GM23338 (cell line): ENCODE data around the gene KISS1. TPM values are rescaled to one million over a fixed set of nuclear protein-coding genes. Genes with fewer than 3 reads are reported as not detected.

Experiments
- ATAC-seq: fragments of 200-7000 bp; cut with Tn5 transposase; 3 replicates; pipeline ENCODE4 v1.9.1; 2020
- DNase-seq: peaks from one replicate; pipeline ENCODE4 v3.0.0-alpha.2; 2015; ENCODE audit warnings: low spot score
- H2AFZ ChIP-seq: fragments of 200-600 bp; sonication (generic); 2 replicates; pipeline ENCODE4 v1.8.0; 2016; ENCODE audit warnings: antibody characterized with exemption, mild to moderate bottlenecking, moderate library complexity
- H3F3A ChIP-seq: fragments of 200-600 bp; sonication (generic); replicated peaks from 2 replicates; pipeline ENCODE4 v1.8.0; 2017; ENCODE audit warnings: antibody characterized with exemption, mixed run types, low read depth
- H3K27ac ChIP-seq: fragments of 200-600 bp; sonication (generic); 2 replicates; pipeline ENCODE4 v1.6.1; 2016; ENCODE audit warnings: low read depth
- H3K27me3 ChIP-seq: fragments of 200-600 bp; sonication (generic); 2 replicates; pipeline ENCODE4 v1.8.0; 2016; ENCODE audit warnings: mild to moderate bottlenecking, mixed run types, moderate library complexity; ENCODE audit not compliant: insufficient read depth
- H3K36me3 ChIP-seq: fragments of 200-600 bp; sonication (generic); 2 replicates; pipeline ENCODE4 v1.8.0; 2016; ENCODE audit warnings: mild to moderate bottlenecking; ENCODE audit not compliant: insufficient read depth
- H3K4me1 ChIP-seq: fragments of 200-600 bp; sonication (generic); 2 replicates; pipeline ENCODE4 v1.8.0; 2016; ENCODE audit warnings: mild to moderate bottlenecking, moderate library complexity; ENCODE audit not compliant: insufficient read depth
- H3K4me2 ChIP-seq: fragments of 200-600 bp; sonication (generic); 2 replicates; pipeline ENCODE4 v1.7.1; 2017; ENCODE audit warnings: mixed run types
- H3K4me3 ChIP-seq: fragments of 200-600 bp; sonication (generic); 2 replicates; pipeline ENCODE4 v1.6.1; 2016; ENCODE audit warnings: mixed run types
- H3K79me2 ChIP-seq: fragments of 200-600 bp; sonication (generic); replicated peaks from 2 replicates; pipeline ENCODE4 v1.8.0; 2017; ENCODE audit warnings: mild to moderate bottlenecking; ENCODE audit not compliant: insufficient read depth
- H3K9me2 ChIP-seq: fragments of 200-600 bp; sonication (generic); 2 replicates; pipeline ENCODE4 v1.8.0; 2017; ENCODE audit not compliant: insufficient read depth
- H4K20me1 ChIP-seq: fragments of 200-600 bp; sonication (generic); replicated peaks from 2 replicates; pipeline ENCODE4 v1.8.0; 2017; ENCODE audit warnings: mild to moderate bottlenecking; ENCODE audit not compliant: insufficient read depth
- H3K27ac Mint-ChIP-seq: 2 replicates; pipeline ENCODE4 v1.8.0; 2020; ENCODE audit warnings: inconsistent platforms, mild to moderate bottlenecking, moderate library complexity, mixed read lengths
- H3K27me3 Mint-ChIP-seq: 3 replicates; pipeline ENCODE4 v1.8.0; 2022; ENCODE audit warnings: low read depth, mild to moderate bottlenecking, moderate library complexity, mixed read lengths, inconsistent platforms; ENCODE audit not compliant: insufficient read depth, poor library complexity
- H3K36me3 Mint-ChIP-seq: 3 replicates; pipeline ENCODE4 v1.8.0; 2021; ENCODE audit warnings: low read depth, mild to moderate bottlenecking, inconsistent platforms, moderate library complexity, mixed read lengths
- H3K4me1 Mint-ChIP-seq: 3 replicates; pipeline ENCODE4 v1.8.0; 2020; ENCODE audit warnings: mild to moderate bottlenecking, inconsistent platforms, mixed read lengths
- H3K4me3 Mint-ChIP-seq: 3 replicates; pipeline ENCODE4 v1.8.0; 2021; ENCODE audit warnings: moderate library complexity, mild to moderate bottlenecking, inconsistent platforms, mixed read lengths
- H3K9me3 Mint-ChIP-seq: 3 replicates; pipeline ENCODE4 v1.8.0; 2020; ENCODE audit warnings: moderate library complexity, mild to moderate bottlenecking, inconsistent platforms, mixed read lengths
- EZH2 ChIP-seq: fragments of 200-600 bp; sonication (generic); IDR thresholded peaks from one replicate; pipeline ENCODE4 v1.8.0; 2017; ENCODE audit warnings: antibody characterized with exemption, mild to moderate bottlenecking, low read depth; ENCODE audit not compliant: unreplicated experiment
- EZH2phosphoT487 ChIP-seq: fragments of 200-600 bp; sonication (generic); IDR thresholded peaks from one replicate; pipeline ENCODE4 v1.8.1; 2018; ENCODE audit warnings: antibody characterized with exemption; ENCODE audit not compliant: unreplicated experiment
- NANOG ChIP-seq: IDR thresholded peaks from 2 replicates; pipeline ENCODE4 v1.6.1; 2016; ENCODE audit warnings: antibody characterized with exemption, borderline replicate concordance
- STAT1 ChIP-seq: IDR thresholded peaks from one replicate; pipeline ENCODE4 v1.6.1; 2016; ENCODE audit warnings: antibody characterized with exemption; ENCODE audit not compliant: unreplicated experiment
- ZNF114 ChIP-seq: fragments of 250-450 bp; sonication (Bioruptor Pico); IDR thresholded peaks from 2 replicates; pipeline ENCODE4 v1.5.0; 2020; ENCODE audit warnings: mild to moderate bottlenecking, moderate library complexity
- ZNF331 ChIP-seq: fragments of 250-450 bp; sonication (Bioruptor Pico); IDR thresholded peaks from 2 replicates; pipeline ENCODE4 v1.5.0; 2020; ENCODE audit warnings: low read depth, mild to moderate bottlenecking, moderate library complexity
- ZNF462 ChIP-seq: fragments of 250-450 bp; sonication (Bioruptor Pico); IDR thresholded peaks from 2 replicates; pipeline ENCODE4 v1.5.0; 2020; ENCODE audit warnings: mild to moderate bottlenecking, moderate library complexity
- polyA plus RNA-seq: library from polyadenylated mRNA; unstranded; fragments of >200 nt; fragmentation: Nextera tagmentation; extraction: Ambion mirVana; gene quantifications from 2 replicates; pipeline ENCODE4 v1.2.1, GENCODE V29; 2016
- total RNA-seq: library from RNA; depleted of rRNA; stranded (reverse); fragments of >200 nt; shearing (Covaris generic); gene quantifications from 2 replicates; pipeline ENCODE4 v1.2.3, GENCODE V29; 2014

The KISS1 gene
- total and polyA plus RNA-seq, 2 experiments from 2014 or later: not detected

- TF ChIP-seq ZNF462 (CRISPR knock-in tag) (no peak), EZH2phosphoT487 (no peak), ZNF114 (CRISPR knock-in tag) (no peak), STAT1 (no peak), NANOG (no peak), EZH2 (no peak)
Measured at GRCh38 chr1:204217648-204218000, 21.3 kb upstream of the KISS1 start (continued).

GRCh38 chr1:204216880-204217647 lies 20.8 kb upstream of the KISS1 start:
- H3K9me3 Mint-ChIP-seq: no peaks in the 10 kb centered on the region
- no peak for TF ChIP-seq ZNF462 (CRISPR knock-in tag)
- TF ChIP-seq NANOG: no peak
- no peak for TF ChIP-seq ZNF331 (CRISPR knock-in tag)
- TF ChIP-seq STAT1: no peak

More at GRCh38 chr1:204216880-204217647, 20.8 kb upstream of the KISS1 start:
- Mint-ChIP-seq H3K27me3 (peaks cover 3% of the 10 kb centered on the region), H3K4me3 (no peak overlapping the region), H3K27ac (no peak overlapping the region), H3K4me1 (peaks cover 12% of the 10 kb centered on the region; the same call in 2 of the 3 replicates), H3K36me3 (peaks cover 3% of the 10 kb centered on the region; the same call in 1 of the 3 replicates)
- no peaks in the 10 kb centered on the region for H3K27me3 ChIP-seq
- no peaks in the 10 kb centered on the region for H3K9me2 ChIP-seq
- no peaks in the 10 kb centered on the region for H3K79me2 ChIP-seq
- ATAC-seq: no peak
- no peak overlapping the region for H3K4me2 ChIP-seq
- H4K20me1 ChIP-seq: no peaks in the 10 kb centered on the region
- no peak for DNase-seq
- no peaks in the 10 kb centered on the region for H3K36me3 ChIP-seq
- H3K4me3 ChIP-seq: no peak overlapping the region
- no peak overlapping the region for H2AFZ ChIP-seq
- no peaks in the 10 kb centered on the region; the same call in 1 of the 2 replicates for H3F3A ChIP-seq
- H3K4me1 ChIP-seq: peaks cover 8% of the 10 kb centered on the region; the same call in 1 of the 2 replicates
- no peak overlapping the region for H3K27ac ChIP-seq
